H1 (cell line): ENCODE results near the gene CNRIP1. TPM values are rescaled to one million over a fixed set of nuclear protein-coding genes. Genes with fewer than 3 reads are reported as not detected.

Source experiments
- CTCF ChIA-PET: fragments of 300-600 bp; sonication (Branson Sonifier 250); formaldehyde crosslinking; loops from one replicate; lab custom pipeline; 2021; ENCODE audit not compliant: partially characterized antibody; lab: Charles Lee
- POLR2A ChIA-PET: fragments of 300-600 bp; sonication (Branson Sonifier 250); formaldehyde crosslinking; loops from one replicate; lab custom pipeline; 2021; ENCODE audit warnings: inconsistent platforms; ENCODE audit not compliant: partially characterized antibody; lab: Charles Lee
- DNase-seq, 2 experiments: peaks; one replicate each; pipeline versions ENCODE4 v3.0.0 to v3.0.0-alpha.2; 2010 to 2022; ENCODE audit warnings: low spot score in 2 of 2, low read depth in 1 of 2, mixed read lengths in 1 of 2
- FAIRE-seq: peaks from 2 replicates; lab custom pipeline; 2011; peaks lifted over from hg19 to GRCh38; lab: Jason Lieb, UNC
- H2AFZ ChIP-seq: 2 replicates; pipeline ENCODE4 v1.8.1; 2012; ENCODE audit warnings: low read length, inconsistent platforms
- H2AK5ac ChIP-seq: 2 replicates; pipeline ENCODE4 v1.6.1; 2013; ENCODE audit warnings: low read depth, low read length
- H2BK120ac ChIP-seq: replicated peaks from 2 replicates; pipeline ENCODE3; 2013; ENCODE audit warnings: low read depth, low read length, inconsistent platforms
- H2BK12ac ChIP-seq: 2 replicates; pipeline ENCODE4 v1.6.1; 2013; ENCODE audit warnings: low read depth, low read length
- H2BK15ac ChIP-seq: 2 replicates; pipeline ENCODE4 v1.6.1; 2013; ENCODE audit warnings: low read length
- H2BK20ac ChIP-seq: 2 replicates; pipeline ENCODE4 v1.6.1; 2013; ENCODE audit warnings: low read length
- H2BK5ac ChIP-seq: 2 replicates; pipeline ENCODE4 v1.6.1; 2013; ENCODE audit warnings: low read depth, low read length
- H3K14ac ChIP-seq: 2 replicates; pipeline ENCODE4 v1.6.1; 2013; ENCODE audit warnings: inconsistent platforms; ENCODE audit not compliant: insufficient read length
- H3K18ac ChIP-seq: 2 replicates; pipeline ENCODE4 v1.6.1; 2013; ENCODE audit warnings: low read length; ENCODE audit errors: extremely low read depth
- H3K23ac ChIP-seq: 2 replicates; pipeline ENCODE4 v1.6.1; 2013; ENCODE audit warnings: inconsistent platforms; ENCODE audit not compliant: insufficient read length
- H3K23me2 ChIP-seq: 2 replicates; pipeline ENCODE4 v1.6.1; 2013; ENCODE audit warnings: low read depth, low read length
- H3K27ac ChIP-seq: 2 replicates; pipeline ENCODE4 v1.6.1; 2011; ENCODE audit warnings: low read depth, low read length, inconsistent platforms
- H3K27me3 ChIP-seq, 4 experiments: replicated peaks in 1 of 4; 1 replicate in 1 of 4; 2 replicates in 3 of 4; pipeline versions ENCODE4 v1.6.1 to v1.8.1; 2011 to 2013; ENCODE audit warnings: low read length in 3 of 4, mild to moderate bottlenecking in 3 of 4, inconsistent platforms in 2 of 4, mixed read lengths in 2 of 4, moderate library complexity in 1 of 4; ENCODE audit not compliant: control insufficient read depth in 3 of 4, insufficient read depth in 3 of 4; ENCODE audit errors: extremely low read depth in 1 of 4
- H3K36me3 ChIP-seq, 4 experiments: 2 replicates each; pipeline versions ENCODE4 v1.6.1 to v1.8.1; 2011 to 2013; ENCODE audit warnings: mild to moderate bottlenecking in 4 of 4, low read length in 3 of 4, moderate library complexity in 2 of 4, control low read depth in 1 of 4, inconsistent platforms in 1 of 4; ENCODE audit not compliant: insufficient read depth in 4 of 4, control insufficient read depth in 2 of 4
- H3K4ac ChIP-seq: replicated peaks from 2 replicates; pipeline ENCODE3; 2013; ENCODE audit warnings: low read length, low read depth, mixed read lengths, inconsistent platforms; ENCODE audit not compliant: insufficient read length
- H3K4me1 ChIP-seq, 4 experiments: replicated peaks in 1 of 4; 1 replicate in 1 of 4; 2 replicates in 3 of 4; pipeline versions ENCODE4 v1.6.1 to v1.8.1; 2011 to 2013; ENCODE audit warnings: low read length in 3 of 4, inconsistent platforms in 2 of 4, mixed read lengths in 1 of 4; ENCODE audit not compliant: insufficient read depth in 4 of 4, control insufficient read depth in 3 of 4
- H3K4me2 ChIP-seq, 2 experiments: 2 replicates each; pipeline versions ENCODE4 v1.6.1 to v1.8.1; 2011 to 2013; ENCODE audit warnings: low read depth in 2 of 2, low read length in 2 of 2, control low read depth in 1 of 2, inconsistent platforms in 1 of 2, mild to moderate bottlenecking in 1 of 2; ENCODE audit not compliant: insufficient read depth in 1 of 2
- H3K4me3 ChIP-seq, 4 experiments: fragments of 200-600, 300-600 bp in 1 of 4; sonication (generic), shearing (Covaris generic), sonication (Bioruptor Twin) in 1 of 4; 2 replicates each; pipeline versions ENCODE4 v1.5.1 to v1.8.1; 2011 to 2016; ENCODE audit warnings: low read length in 4 of 4, low read depth in 3 of 4, control low read depth in 2 of 4, inconsistent platforms in 2 of 4, mild to moderate bottlenecking in 2 of 4, mixed read lengths in 1 of 4, moderate library complexity in 1 of 4; ENCODE audit not compliant: insufficient read depth in 2 of 4; ENCODE audit errors: extremely low read depth in 1 of 4
- H3K56ac ChIP-seq: replicated peaks from 2 replicates; pipeline ENCODE3; 2013; ENCODE audit warnings: low read depth, mild to moderate bottlenecking, mixed read lengths, low read length, inconsistent platforms; ENCODE audit not compliant: insufficient read length
- H3K79me1 ChIP-seq: 2 replicates; pipeline ENCODE4 v1.6.1; 2013; ENCODE audit warnings: low read depth, low read length, control low read depth
- H3K79me2 ChIP-seq, 2 experiments: 2 replicates each; pipeline versions ENCODE4 v1.6.1 to v1.8.1; 2012 to 2013; ENCODE audit warnings: low read length in 2 of 2, mild to moderate bottlenecking in 2 of 2, inconsistent platforms in 1 of 2; ENCODE audit not compliant: insufficient read depth in 2 of 2, control insufficient read depth in 1 of 2
- H3K9ac ChIP-seq, 4 experiments: replicated peaks in 1 of 4; 1 replicate in 1 of 4; 2 replicates in 3 of 4; pipeline versions ENCODE4 v1.6.1 to v1.8.1; 2011 to 2013; ENCODE audit warnings: low read depth in 3 of 4, low read length in 3 of 4, control low read depth in 2 of 4, mild to moderate bottlenecking in 2 of 4, moderate library complexity in 2 of 4, inconsistent platforms in 1 of 4; ENCODE audit errors: extremely low read depth in 1 of 4
- H3K9me3 ChIP-seq, 2 experiments: 2 replicates each; pipeline versions ENCODE4 v1.6.1 to v1.8.1; 2012 to 2013; ENCODE audit warnings: mild to moderate bottlenecking in 2 of 2, moderate library complexity in 2 of 2, control low read depth in 1 of 2, inconsistent platforms in 1 of 2, low read depth in 1 of 2, low read length in 1 of 2, mixed read lengths in 1 of 2; ENCODE audit not compliant: insufficient read depth in 2 of 2
- H4K20me1 ChIP-seq, 2 experiments: replicated peaks in 1 of 2; 2 replicates each; pipeline versions ENCODE3 to v1.8.1; 2011 to 2013; ENCODE audit warnings: inconsistent platforms in 2 of 2, low read length in 2 of 2, mild to moderate bottlenecking in 1 of 2; ENCODE audit not compliant: insufficient read depth in 2 of 2, control insufficient read depth in 1 of 2
- H4K5ac ChIP-seq: 2 replicates; pipeline ENCODE4 v1.6.1; 2013; ENCODE audit warnings: low read length, low read depth, mixed read lengths, inconsistent platforms; ENCODE audit not compliant: insufficient read length
- H4K8ac ChIP-seq: 2 replicates; pipeline ENCODE4 v1.8.0; 2013; ENCODE audit warnings: mild to moderate bottlenecking, moderate library complexity, low read length, inconsistent platforms; ENCODE audit not compliant: insufficient read depth; ENCODE audit errors: extremely low read depth
- H4K91ac ChIP-seq: replicated peaks from 2 replicates; pipeline ENCODE3; 2013; ENCODE audit warnings: low read length, mixed read lengths, inconsistent platforms; ENCODE audit not compliant: insufficient read length
- GTF2F1 ChIP-seq: IDR thresholded peaks from 2 replicates; pipeline ENCODE4 v1.6.1; 2012; ENCODE audit warnings: low read depth, low read length, improper control_type of control experiment, borderline replicate concordance
- KDM4A ChIP-seq: IDR thresholded peaks from one replicate; pipeline ENCODE4 v1.7.1; 2012; ENCODE audit warnings: low read depth, mild to moderate bottlenecking, moderate library complexity, low read length, inconsistent platforms; ENCODE audit not compliant: severe bottlenecking
- NRF1 ChIP-seq: IDR thresholded peaks from 2 replicates; pipeline ENCODE4 v1.6.1; 2011; ENCODE audit warnings: mild to moderate bottlenecking, low read depth, low read length, improper control_type of control experiment
- POU5F1 ChIP-seq: IDR thresholded peaks from 2 replicates; pipeline ENCODE4 v1.6.1; 2011; ENCODE audit warnings: low read depth, mild to moderate bottlenecking, low read length, moderate library complexity
- RNF2 ChIP-seq: fragments of 200-900, 300-1000 bp; sonication (generic); IDR thresholded peaks from 2 replicates; pipeline ENCODE4 v1.7.1; 2016; ENCODE audit warnings: borderline replicate concordance, low read depth, mild to moderate bottlenecking, antibody characterized with exemption, low read length; ENCODE audit not compliant: poor library complexity, severe bottlenecking; ENCODE audit errors: missing control alignments
- TCF12 ChIP-seq: IDR thresholded peaks from 2 replicates; pipeline ENCODE4 v1.6.1; 2011; ENCODE audit warnings: low read depth, mild to moderate bottlenecking, low read length
- WGBS, 2 experiments: shearing (Covaris generic) in 1 of 2; methylation state at CpG; one replicate each; pipeline versions ENCODE4 v1.1.6 to v1.1.7; 2013 to 2015; ENCODE audit warnings: low lambda C conversion rate in 2 of 2, mixed read lengths in 2 of 2, inconsistent platforms in 1 of 2, low coverage in 1 of 2, missing lambda C conversion rate in 1 of 2; ENCODE audit not compliant: insufficient replicate concordance in 2 of 2, insufficient coverage in 1 of 2, insufficient read length in 1 of 2; ENCODE audit errors: extremely low coverage in 1 of 2, missing lambda C conversion rate in 1 of 2; 5-methylcytosine and 5-hydroxymethylcytosine counted together
- polyA plus RNA-seq, 7 experiments: library from polyadenylated mRNA; depleted of rRNA in 3 of 7; stranded (reverse) in 5 of 7; unstranded in 2 of 7; fragments of >200 nt in 5 of 7; fragments of 200-250 nt in 2 of 7; gene quantifications; 1 replicate in 5 of 7; 2 replicates in 1 of 7; 4 replicates in 1 of 7; pipeline versions ENCODE4 v1.2.1 to v1.2.3, GENCODE V29; 2011 to 2013; ENCODE audit warnings: missing spikeins in 2 of 7, mixed read lengths in 2 of 7
- total RNA-seq: library from RNA; stranded (reverse); fragmentation: NEBNext Ultra II Directional; extraction: Animal tissue kit (Norgen Biotek cat#: 25700); gene quantifications from 2 replicates; pipeline ENCODE4 v1.2.1, GENCODE V29; 2021
- TF ChIP-seq, protein P1 (sequence below): IDR thresholded peaks from 2 replicates; pipeline ENCODE4 v1.6.1; 2012; ENCODE audit warnings: inconsistent platforms

The CNRIP1 gene
- total and polyA plus RNA-seq, 2 of the 8 experiments (the other 6 are each of a cell fraction or from before 2014, with no cell fraction given), result 4.6 to 7.0 TPM

DNA sequence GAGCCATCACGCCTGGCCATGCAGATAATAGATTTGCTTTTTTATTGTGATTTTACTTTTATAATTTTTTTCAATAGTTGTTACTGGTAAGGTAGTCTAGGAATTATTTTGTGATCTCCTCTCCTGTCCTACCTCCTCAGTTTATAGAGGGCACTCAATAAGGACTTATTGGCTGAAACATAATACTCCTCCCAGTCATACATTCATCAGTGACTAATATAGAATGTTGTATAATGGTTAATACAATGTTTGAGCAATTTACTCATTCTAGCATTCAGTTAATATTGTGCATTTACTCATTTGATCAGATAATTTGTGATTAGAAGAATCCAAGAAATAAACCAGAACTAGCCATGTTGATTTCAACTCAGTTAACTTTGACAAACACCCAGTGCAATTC, 41.6 kb downstream of the CNRIP1 start:
- Histone ChIP-seq H3K36me3 (no peaks in the 10 kb centered on the region), H3K9me3 (no peaks in the 10 kb centered on the region), H3K56ac (no peak overlapping the region), H3K27me3 (no peaks in the 10 kb centered on the region), H3K4ac (no peak overlapping the region), H3K79me1 (no peaks in the 10 kb centered on the region), H3K79me2 (no peaks in the 10 kb centered on the region), H2AK5ac (no peak overlapping the region), H3K14ac (no peak overlapping the region), H3K9ac (no peak overlapping the region), H2BK12ac (no peak overlapping the region), H4K20me1 (no peaks in the 10 kb centered on the region), H2AFZ (no peak overlapping the region), H3K4me2 (no peak overlapping the region), H3K18ac (no peak overlapping the region), H3K4me1 (no peaks in the 10 kb centered on the region), H2BK15ac (no peak overlapping the region), H2BK120ac (no peak overlapping the region), H3K23me2 (no peaks in the 10 kb centered on the region), H4K5ac (no peak overlapping the region), H2BK5ac (no peak overlapping the region), H2BK20ac (no peak overlapping the region), H4K8ac (no peak overlapping the region), H3K23ac (no peak overlapping the region), H3K4me3 (no peak overlapping the region), H3K27ac (no peak overlapping the region), H4K91ac (no peak overlapping the region)
- TF ChIP-seq RNF2, result no peak
- no peak for TF ChIP-seq KDM4A
- TF ChIP-seq GTF2F1, result no peak
- TF ChIP-seq NRF1, result no peak
- TF ChIP-seq POU5F1, result no peak
- TF ChIP-seq, protein P1, sequence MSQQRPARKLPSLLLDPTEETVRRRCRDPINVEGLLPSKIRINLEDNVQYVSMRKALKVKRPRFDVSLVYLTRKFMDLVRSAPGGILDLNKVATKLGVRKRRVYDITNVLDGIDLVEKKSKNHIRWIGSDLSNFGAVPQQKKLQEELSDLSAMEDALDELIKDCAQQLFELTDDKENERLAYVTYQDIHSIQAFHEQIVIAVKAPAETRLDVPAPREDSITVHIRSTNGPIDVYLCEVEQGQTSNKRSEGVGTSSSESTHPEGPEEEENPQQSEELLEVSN, result no peak
- no peak for TF ChIP-seq TCF12
- POLR2A ChIA-PET, result no interaction called here
- WGBS, 2 experiments, result 88% methylated on average over 1 of the region's 1 CpG; no CpG with 5 or more reads in 1 of the 2 experiments
- CTCF ChIA-PET, result interaction anchor here (1.0 to 8.4 kb wide), 4 partner anchors 14 to 112 kb away, joined by 3 to 108 read pairs (median 14); no protein-coding TSS in a partner anchor
- no peak for DNase-seq
- FAIRE-seq, result no peak
